Measurements from ENCODE around the gene DYNLRB1. TPM values are rescaled to one million over a fixed set of nuclear protein-coding genes. Genes with fewer than 3 reads are reported as not detected.

DYNLRB1 gene
- total RNA-seq, 1 donor from 2014 or later: 60.1 TPM

- no peak for DNase-seq
Observed at GRCh38 chr20:34579191-34579978, 63.2 kb downstream of the DYNLRB1 start.

GRCh38 chr20:34579979-34580940 is 64.0 kb downstream of the DYNLRB1 start:
- no peak for DNase-seq

GRCh38 chr20:34581341-34582184 is 65.3 kb downstream of the DYNLRB1 start:
- DNase-seq: no peak

- no peak for DNase-seq
Observed at GRCh38 chr20:34582221-34582620, 66.0 kb downstream of the DYNLRB1 start.

- DNase-seq: no peak
Observed at GRCh38 chr20:34582911-34583310, 66.7 kb downstream of the DYNLRB1 start.

- DNase-seq: no peak
Observed at GRCh38 chr20:34583544-34583943, 67.3 kb downstream of the DYNLRB1 start.

GRCh38 chr20:34585019-34585418 is 68.8 kb downstream of the DYNLRB1 start:
- no peak for DNase-seq

GRCh38 chr20:34586488-34587163 is 70.4 kb downstream of the DYNLRB1 start:
- no peak for DNase-seq

Small RNAs within 50 kb of the gene (small RNA-seq; reads per million reads assigned to genes)
- not detected for gene RF00019 (ENCODE audit: low replicate concordance)

Other genes with a start within 250 kb of the DYNLRB1 start
- 57.6 TPM for gene AHCY, start 213.1 kb upstream of the DYNLRB1 start, total RNA-seq
- 54.8 TPM for gene ITCH, start 153.1 kb upstream of the DYNLRB1 start, total RNA-seq
- gene MAP1LC3A, start 42.3 kb downstream of the DYNLRB1 start, total RNA-seq: 18.1 TPM
- 9.8 TPM for gene PIGU, start 160.7 kb downstream of the DYNLRB1 start, total RNA-seq
- 3.8 TPM for gene TP53INP2, start 187.9 kb downstream of the DYNLRB1 start, total RNA-seq

Measured in skin of body (tissue), 3 donors.